ENCODE results near the gene SNRNP25.

DNA sequence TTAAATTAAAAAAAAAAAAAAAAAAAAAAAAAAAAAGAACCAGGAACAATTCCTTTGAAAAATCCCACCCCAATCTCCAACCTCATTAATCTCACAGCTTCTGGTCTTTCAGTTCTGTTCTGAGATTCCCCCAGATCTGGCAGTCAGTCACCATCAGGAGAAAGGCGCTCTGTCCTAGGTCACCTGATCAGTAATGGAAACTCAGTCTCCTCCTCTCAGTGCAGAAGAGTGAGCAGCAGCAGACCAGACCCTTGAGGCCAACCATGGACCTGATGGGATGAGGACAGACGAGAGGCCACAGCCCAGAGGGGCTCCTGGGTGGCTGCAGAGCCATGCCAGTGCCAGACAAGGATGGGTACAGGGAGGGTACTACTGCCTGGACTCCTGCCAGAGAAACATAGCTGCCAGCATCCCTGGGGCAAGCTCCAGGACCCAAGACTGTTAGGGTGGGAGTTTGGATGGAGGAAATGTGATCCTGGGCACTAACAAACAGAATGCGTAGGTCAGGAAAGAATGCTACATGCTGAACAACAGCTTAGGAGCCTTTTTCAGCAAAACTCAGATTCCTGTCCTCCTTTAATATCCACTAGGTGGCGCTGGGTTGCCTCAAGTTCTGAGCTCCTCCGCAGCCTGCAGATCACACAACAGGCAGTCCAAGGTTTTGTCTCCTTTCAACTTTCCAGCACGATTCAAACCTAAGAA is 53.1 kb downstream of the SNRNP25 start:
- TF ChIP-seq EZH2phosphoT487 (IDR thresholded peaks at IDR 0.05; ENCODE audit: insufficient read depth, low read depth) (no peak), EZH2 (IDR thresholded peaks at IDR 0.05; ENCODE audit: insufficient read depth, poor library complexity, severe bottlenecking) (no peak)
